ENCODE data around the gene TRIM49B.
"Not testable (repeated sequence)": the region's sequence is repeated elsewhere in the genome, so short reads cannot be mapped to it uniquely, and the experiment has no call there.

GRCh38 chr11:49059012-49059411, 30.4 kb downstream of the TRIM49B start, which contains the start of gene TRIM64C:
- TF ChIP-seq POLR2A, CTCF, POLR2AphosphoS5 (IDR thresholded peaks at IDR 0.05): not testable (repeated sequence)
